Esophagus muscularis mucosa (tissue), 4 donors: ENCODE measurements around the gene IPO8. TPM values are rescaled to one million over a fixed set of nuclear protein-coding genes. Genes with fewer than 3 reads are reported as not detected.

Source experiments
- DNase-seq: peaks from one replicate; pipeline ENCODE4 v3.0.0-alpha.2; 2017; ENCODE audit errors: extremely low spot score
- H3K27ac ChIP-seq, 4 donors: fragments of 200-600 bp; sonication (generic); replicated peaks in 1 of 4; 1 replicate in 3 of 4; 2 replicates in 1 of 4; pipeline ENCODE4 v1.5.1; 2016 to 2019; ENCODE audit warnings: mild to moderate bottlenecking in 1 of 4
- H3K27me3 ChIP-seq, 4 donors: fragments of 200-600 bp; sonication (generic); one replicate each; pipeline versions ENCODE4 v1.5.1 to v1.6.0; 2016 to 2019
- H3K36me3 ChIP-seq, 4 donors: fragments of 200-600 bp; sonication (generic); one replicate each; pipeline ENCODE4 v1.5.1; 2016 to 2019
- H3K4me1 ChIP-seq, 4 donors: fragments of 200-600 bp; sonication (generic); one replicate each; pipeline ENCODE4 v1.5.1; 2016 to 2019
- H3K4me3 ChIP-seq, 4 donors: fragments of 200-600 bp; sonication (generic); 1 replicate in 2 of 4; 2 replicates in 2 of 4; pipeline ENCODE4 v1.5.1; 2016 to 2019; ENCODE audit warnings: mild to moderate bottlenecking in 4 of 4, moderate library complexity in 1 of 4
- H3K9me3 ChIP-seq, 4 donors: fragments of 200-600 bp; sonication (generic); 1 replicate in 3 of 4; 2 replicates in 1 of 4; pipeline ENCODE4 v1.5.1; 2016 to 2019
- CTCF ChIP-seq, 3 experiments: fragments of 200-600 bp in 2 of 3; fragments of 450-650 bp in 1 of 3; sonication (generic) in 2 of 3; IDR thresholded peaks; one replicate each; pipeline ENCODE4 v1.5.1; 2017 to 2019; ENCODE audit warnings: antibody characterized with exemption in 3 of 3, mild to moderate bottlenecking in 2 of 3, moderate library complexity in 1 of 3
- EP300 ChIP-seq: sonication (generic); formaldehyde crosslinking; IDR thresholded peaks from one replicate; pipeline ENCODE4 v1.6.1; 2017; ENCODE audit warnings: antibody characterized with exemption
- POLR2A ChIP-seq: fragments of 450-650 bp; IDR thresholded peaks from one replicate; pipeline ENCODE4 v1.6.1; 2017; ENCODE audit warnings: antibody characterized with exemption, moderate library complexity, mild to moderate bottlenecking, low read depth
- POLR2AphosphoS5 ChIP-seq, 2 donors: sonication (generic); formaldehyde crosslinking; IDR thresholded peaks; one replicate each; pipeline ENCODE4 v1.6.1; 2017; ENCODE audit warnings: antibody characterized with exemption in 2 of 2
- WGBS: methylation state at CpG from one replicate; pipeline ENCODE4 v1.1.5; 2018; 5-methylcytosine and 5-hydroxymethylcytosine counted together
- intact Hi-C: fragments of 100-400 bp; cut with DNase I; formaldehyde crosslinking; loops from one replicate; pipeline ENCODE4 v1.15.1; 2023
- total RNA-seq, 4 donors: library from RNA; depleted of rRNA; stranded (reverse); fragments of >200 nt; gene quantifications; one replicate each; pipeline versions ENCODE4 v1.1.0 to v1.2.1, GENCODE V29; 2016

The IPO8 gene
- 10 to 100 TPM; 35.0 to 63.6 (median 41.0) TPM for total RNA-seq

GRCh38 chr12:30695199-30696102 is at the start of gene IPO8:
Gene IPO8 (minus strand): TSS chr12:30695869. CDS start chr12:30695647, 222 bp downstream.
- intact Hi-C loops: loop anchor here (2.0 to 10.0 kb wide), 2 partner anchors 59 to 99 kb away; partner anchors contain the start of gene CAPRIN2
- DNase-seq: peak; percentile 96
- H3K4me3 ChIP-seq: peak within 1 kb of the TSS; percentile 89 to 97 (median 92)
- peaks cover 26 to 44% (median 40%) of the 10 kb centered on the region in 4 donors for H3K4me1 ChIP-seq
- TF ChIP-seq POLR2AphosphoS5 (IDR thresholded peaks at IDR 0.05): peak; percentile 51 to 85
- TF ChIP-seq EP300: no peak
- peak in 2 of 3 experiments; percentile 19 to 40 for TF ChIP-seq CTCF (IDR thresholded peaks at IDR 0.05)
- TF ChIP-seq POLR2A: no peak
- peak within 1 kb of the TSS; percentile 83 to 90 (median 86) for H3K27ac ChIP-seq
- 0% methylated on average over 29 of the region's 71 CpGs for WGBS
- no peaks in the 10 kb centered on the region for H3K36me3 ChIP-seq
- H3K9me3 ChIP-seq: no peaks in the 10 kb centered on the region
- no peaks in the 10 kb centered on the region for H3K27me3 ChIP-seq

- no peaks in the 10 kb centered on the region for H3K9me3 ChIP-seq
- intact Hi-C loops: no loop called here
- H3K27me3 ChIP-seq: no peaks in the 10 kb centered on the region
- H3K4me1 ChIP-seq: peaks cover 0 to 4% (median 0%) of the 10 kb centered on the region in 4 donors
- TF ChIP-seq POLR2AphosphoS5 (IDR thresholded peaks at IDR 0.05) (no peak), CTCF (IDR thresholded peaks at IDR 0.05) (no peak), POLR2A (no peak), EP300 (no peak)
- H3K36me3 ChIP-seq: peaks cover 3 to 23% (median 13%) of the 10 kb centered on the region in 4 donors
- DNase-seq: no peak
- H3K27ac ChIP-seq: no peak overlapping the region
- H3K4me3 ChIP-seq: no peak overlapping the region
- 87% methylated on average over 2 of the region's 2 CpGs for WGBS
These were observed 48.7 kb upstream of the IPO8 start for GRCh38 chr12:30744321-30744720.

GRCh38 chr12:30740274-30740673 is 44.6 kb upstream of the IPO8 start:
- intact Hi-C loops: no loop called here
- TF ChIP-seq EP300 (no peak), POLR2AphosphoS5 (IDR thresholded peaks at IDR 0.05) (no peak), POLR2A (no peak), CTCF (IDR thresholded peaks at IDR 0.05) (no peak)
- Histone ChIP-seq H3K4me1 (no peaks in the 10 kb centered on the region), H3K9me3 (no peaks in the 10 kb centered on the region), H3K4me3 (no peak overlapping the region), H3K27me3 (no peaks in the 10 kb centered on the region), H3K36me3 (peaks cover 0 to 27% (median 14%) of the 10 kb centered on the region in 4 donors), H3K27ac (no peak overlapping the region)
- no peak for DNase-seq

GRCh38 chr12:30739020-30739419 is 43.4 kb upstream of the IPO8 start:
- H3K36me3 ChIP-seq: peaks cover 0 to 33% (median 17%) of the 10 kb centered on the region in 4 donors
- DNase-seq: no peak
- H3K27ac ChIP-seq: no peak overlapping the region
- intact Hi-C loops: no loop called here
- no peaks in the 10 kb centered on the region for H3K4me1 ChIP-seq
- H3K4me3 ChIP-seq: no peak overlapping the region
- TF ChIP-seq EP300: no peak
- no peak for TF ChIP-seq POLR2AphosphoS5 (IDR thresholded peaks at IDR 0.05)
- TF ChIP-seq POLR2A: no peak
- no peak for TF ChIP-seq CTCF (IDR thresholded peaks at IDR 0.05)
- H3K9me3 ChIP-seq: no peaks in the 10 kb centered on the region
- whole genome bisulfite sequencing: 93% methylated on average over 2 of the region's 2 CpGs
- no peaks in the 10 kb centered on the region for H3K27me3 ChIP-seq
